Small intestine (tissue), 16 donors: ENCODE results near the gene ASCC3. TPM values are rescaled to one million over a fixed set of nuclear protein-coding genes. Genes with fewer than 3 reads are reported as not detected.

Experiments
- DNase-seq, 2 donors: peaks; one replicate each; pipeline versions ENCODE4 v3.0.0 to v3.0.0-alpha.2; 2013
- FAIRE-seq: peaks from 2 replicates; lab custom pipeline; 2012; peaks lifted over from hg19 to GRCh38; lab: Jason Lieb, UNC
- H3K27ac ChIP-seq, 3 donors: one replicate each; pipeline ENCODE4 v1.5.1; 2013; ENCODE audit warnings: low read length in 2 of 3, mild to moderate bottlenecking in 2 of 3, control low read depth in 1 of 3, inconsistent platforms in 1 of 3, low read depth in 1 of 3, moderate library complexity in 1 of 3
- H3K27me3 ChIP-seq, 3 donors: one replicate each; pipeline ENCODE4 v1.6.1; 2013; ENCODE audit warnings: low read length in 3 of 3, inconsistent platforms in 1 of 3; ENCODE audit not compliant: control insufficient read depth in 3 of 3, insufficient read depth in 3 of 3
- H3K36me3 ChIP-seq, 3 donors: one replicate each; pipeline ENCODE4 v1.6.1; 2013; ENCODE audit warnings: low read length in 3 of 3, inconsistent platforms in 1 of 3, low read depth in 1 of 3, mild to moderate bottlenecking in 1 of 3, moderate library complexity in 1 of 3; ENCODE audit not compliant: control insufficient read depth in 3 of 3, insufficient read depth in 2 of 3
- H3K4me1 ChIP-seq, 3 donors: one replicate each; pipeline ENCODE4 v1.6.1; 2013; ENCODE audit warnings: low read length in 2 of 3, inconsistent platforms in 1 of 3, low read depth in 1 of 3, mild to moderate bottlenecking in 1 of 3, moderate library complexity in 1 of 3; ENCODE audit not compliant: control insufficient read depth in 3 of 3, insufficient read depth in 2 of 3
- H3K4me3 ChIP-seq, 3 donors: one replicate each; pipeline ENCODE4 v1.5.1; 2013; ENCODE audit warnings: low read length in 3 of 3, control low read depth in 1 of 3, inconsistent platforms in 1 of 3, low read depth in 1 of 3, mild to moderate bottlenecking in 1 of 3, moderate library complexity in 1 of 3
- H3K9me3 ChIP-seq, 2 donors: one replicate each; pipeline ENCODE4 v1.6.1; 2013; ENCODE audit warnings: low read depth in 1 of 2, low read length in 1 of 2; ENCODE audit not compliant: control insufficient read depth in 2 of 2, insufficient read depth in 1 of 2
- WGBS, 3 donors: extraction: QIAGEN DNeasy Blood & Tissue Kit; methylation state at CpG; one replicate each; pipeline ENCODE4 v1.1.7; 2013; 5-methylcytosine and 5-hydroxymethylcytosine counted together
- long read RNA-seq, 10 donors: transcript quantifications; one replicate each; lab custom pipeline, GENCODE V29; 2026
- polyA plus RNA-seq, 4 donors: library from polyadenylated mRNA; stranded (reverse) in 3 of 4; unstranded in 1 of 4; fragments of 200-250 nt in 3 of 4; fragments of 120-200 nt in 1 of 4; gene quantifications; one replicate each; pipeline versions ENCODE4 v1.2.1 to v1.2.3, GENCODE V29; 2013
- donor health status: healthy with polysubstance abuse.
- donor health status: control.
- donor health status: control.
- donor health status: Bipolar disorder and iron deficiency.
- donor health status: healthy.

ASCC3 gene, protein sequence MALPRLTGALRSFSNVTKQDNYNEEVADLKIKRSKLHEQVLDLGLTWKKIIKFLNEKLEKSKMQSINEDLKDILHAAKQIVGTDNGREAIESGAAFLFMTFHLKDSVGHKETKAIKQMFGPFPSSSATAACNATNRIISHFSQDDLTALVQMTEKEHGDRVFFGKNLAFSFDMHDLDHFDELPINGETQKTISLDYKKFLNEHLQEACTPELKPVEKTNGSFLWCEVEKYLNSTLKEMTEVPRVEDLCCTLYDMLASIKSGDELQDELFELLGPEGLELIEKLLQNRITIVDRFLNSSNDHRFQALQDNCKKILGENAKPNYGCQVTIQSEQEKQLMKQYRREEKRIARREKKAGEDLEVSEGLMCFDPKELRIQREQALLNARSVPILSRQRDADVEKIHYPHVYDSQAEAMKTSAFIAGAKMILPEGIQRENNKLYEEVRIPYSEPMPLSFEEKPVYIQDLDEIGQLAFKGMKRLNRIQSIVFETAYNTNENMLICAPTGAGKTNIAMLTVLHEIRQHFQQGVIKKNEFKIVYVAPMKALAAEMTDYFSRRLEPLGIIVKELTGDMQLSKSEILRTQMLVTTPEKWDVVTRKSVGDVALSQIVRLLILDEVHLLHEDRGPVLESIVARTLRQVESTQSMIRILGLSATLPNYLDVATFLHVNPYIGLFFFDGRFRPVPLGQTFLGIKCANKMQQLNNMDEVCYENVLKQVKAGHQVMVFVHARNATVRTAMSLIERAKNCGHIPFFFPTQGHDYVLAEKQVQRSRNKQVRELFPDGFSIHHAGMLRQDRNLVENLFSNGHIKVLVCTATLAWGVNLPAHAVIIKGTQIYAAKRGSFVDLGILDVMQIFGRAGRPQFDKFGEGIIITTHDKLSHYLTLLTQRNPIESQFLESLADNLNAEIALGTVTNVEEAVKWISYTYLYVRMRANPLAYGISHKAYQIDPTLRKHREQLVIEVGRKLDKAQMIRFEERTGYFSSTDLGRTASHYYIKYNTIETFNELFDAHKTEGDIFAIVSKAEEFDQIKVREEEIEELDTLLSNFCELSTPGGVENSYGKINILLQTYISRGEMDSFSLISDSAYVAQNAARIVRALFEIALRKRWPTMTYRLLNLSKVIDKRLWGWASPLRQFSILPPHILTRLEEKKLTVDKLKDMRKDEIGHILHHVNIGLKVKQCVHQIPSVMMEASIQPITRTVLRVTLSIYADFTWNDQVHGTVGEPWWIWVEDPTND (N-terminal part only)
- polyA plus RNA-seq = 10 to 100 TPM in 2 of 4 donors, 1 to 10 TPM in 2; 6.8 to 29.0 (median 13.6) TPM
- long read RNA-seq, donor 1, partial matches to known transcripts = 6 of 9 reads
- long read RNA-seq, donor 1, other reads (novel, unspliced or antisense) = 0 of 9 reads
- long read RNA-seq, donor 2, partial matches to known transcripts = 0 of 2 reads
- long read RNA-seq, donor 2, other reads (novel, unspliced or antisense) = 0 of 2 reads
- long read RNA-seq, donor 3 = 0 reads
- long read RNA-seq, donor 4 = 0 reads
- long read RNA-seq, donor 5, partial matches to known transcripts = 0 of 2 reads
- long read RNA-seq, donor 5, other reads (novel, unspliced or antisense) = 0 of 2 reads
- long read RNA-seq, donor 6, full-length matches to known transcripts = 3 of 3 reads
- long read RNA-seq, donor 6, partial matches to known transcripts = 0 of 3 reads
- long read RNA-seq, donor 6, other reads (novel, unspliced or antisense) = 0 of 3 reads
- long read RNA-seq, donor 7, partial matches to known transcripts = 0 of 1 reads
- long read RNA-seq, donor 7, other reads (novel, unspliced or antisense) = 0 of 1 reads
- long read RNA-seq, donor 8 = 0 reads
- long read RNA-seq, donor 9 = 0 reads
- long read RNA-seq, donor 10, partial matches to known transcripts = 0 of 4 reads
- long read RNA-seq, donor 10, other reads (novel, unspliced or antisense) = 0 of 4 reads

DNA sequence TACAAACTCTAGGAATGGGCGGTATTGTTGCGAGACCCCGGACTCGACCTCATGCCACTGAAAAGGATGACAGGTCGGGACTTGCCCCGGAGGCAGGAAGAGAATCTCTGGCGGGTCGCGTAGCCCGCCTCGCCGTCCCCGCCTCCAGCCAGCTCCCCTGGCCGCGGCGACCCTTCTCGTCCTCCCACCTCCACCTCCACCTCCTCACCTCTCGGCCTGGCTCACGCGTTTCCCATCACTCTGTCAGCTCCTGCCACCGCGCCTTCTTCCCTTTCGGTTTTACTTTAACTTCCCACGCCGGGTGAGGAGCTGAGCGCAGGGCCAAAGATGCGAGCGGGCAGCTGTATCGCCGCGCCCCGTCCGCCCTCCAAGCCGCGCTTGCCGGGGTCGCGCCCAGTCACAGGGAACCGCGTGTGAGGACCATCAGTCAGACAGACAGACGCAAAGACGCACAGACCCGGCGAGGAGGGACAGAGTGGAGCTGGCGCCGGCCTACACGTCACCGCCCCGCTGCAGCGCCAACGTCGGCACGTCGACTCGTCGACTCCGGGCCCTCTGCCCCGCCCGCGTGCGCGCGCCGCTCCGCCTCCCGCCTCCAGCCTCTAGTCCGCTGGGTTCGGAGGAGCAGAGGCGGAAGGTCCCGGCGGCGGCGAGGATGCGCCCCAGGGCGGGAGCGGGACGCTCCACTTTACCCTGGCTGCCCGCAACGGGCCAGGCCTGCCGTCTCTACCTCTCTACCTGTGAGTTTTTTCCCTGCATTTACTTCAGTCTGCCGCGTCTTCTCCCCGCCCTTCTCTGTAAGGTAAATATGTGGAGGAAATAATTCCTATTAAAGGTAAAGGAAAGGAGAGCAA, at the start of gene ASCC3:
Gene ASCC3, minus strand, starts transcription at position 477 of the 854 bp plus-strand sequence. CDS start 13,332 bp downstream, outside the sequence.
- H3K4me3 ChIP-seq = peak within 1 kb of the TSS; percentile 83 to 96 (median 87)
- H3K4me1 ChIP-seq = peaks cover 5% of the 10 kb centered on the region in 3 donors
- H3K27me3 ChIP-seq = no peaks in the 10 kb centered on the region
- no peaks in the 10 kb centered on the region for H3K36me3 ChIP-seq
- DNase-seq = peak; percentile 93 to 98
- 0% methylated on average over 76 to 83 of the region's 83 CpGs for WGBS, 3 donors
- H3K9me3 ChIP-seq = no peaks in the 10 kb centered on the region
- no peak for FAIRE-seq
- peak within 1 kb of the TSS; percentile 90 to 100 (median 98) for H3K27ac ChIP-seq

DNA sequence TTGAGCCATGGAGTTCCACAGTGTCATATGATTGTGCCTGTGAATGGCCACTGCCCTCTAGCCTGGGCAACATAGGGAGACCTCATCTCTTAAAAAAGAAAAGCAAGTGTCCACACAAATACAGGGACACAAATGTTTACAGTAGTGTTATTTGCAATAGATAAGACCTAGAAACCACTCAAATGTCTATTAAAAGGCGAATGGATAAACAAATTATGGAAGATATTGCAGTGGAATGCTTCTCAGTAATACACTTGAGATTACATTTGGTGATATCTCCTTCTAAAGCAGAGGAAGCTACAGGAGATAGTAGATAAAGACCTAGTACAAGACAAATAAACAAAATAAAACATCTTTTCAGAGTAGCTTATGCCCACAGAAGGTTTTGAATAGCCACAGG, 44.6 kb upstream of the ASCC3 start:
- H3K36me3 ChIP-seq = no peaks in the 10 kb centered on the region
- DNase-seq = no peak
- no peaks in the 10 kb centered on the region for H3K27me3 ChIP-seq
- 61 to 73% (median 71%) methylated on average over 1 of the region's 1 CpG for WGBS, 3 donors
- no peak overlapping the region for H3K4me3 ChIP-seq
- H3K4me1 ChIP-seq = no peaks in the 10 kb centered on the region
- H3K9me3 ChIP-seq = no peaks in the 10 kb centered on the region
- H3K27ac ChIP-seq = no peak overlapping the region
- FAIRE-seq = no peak

DNA sequence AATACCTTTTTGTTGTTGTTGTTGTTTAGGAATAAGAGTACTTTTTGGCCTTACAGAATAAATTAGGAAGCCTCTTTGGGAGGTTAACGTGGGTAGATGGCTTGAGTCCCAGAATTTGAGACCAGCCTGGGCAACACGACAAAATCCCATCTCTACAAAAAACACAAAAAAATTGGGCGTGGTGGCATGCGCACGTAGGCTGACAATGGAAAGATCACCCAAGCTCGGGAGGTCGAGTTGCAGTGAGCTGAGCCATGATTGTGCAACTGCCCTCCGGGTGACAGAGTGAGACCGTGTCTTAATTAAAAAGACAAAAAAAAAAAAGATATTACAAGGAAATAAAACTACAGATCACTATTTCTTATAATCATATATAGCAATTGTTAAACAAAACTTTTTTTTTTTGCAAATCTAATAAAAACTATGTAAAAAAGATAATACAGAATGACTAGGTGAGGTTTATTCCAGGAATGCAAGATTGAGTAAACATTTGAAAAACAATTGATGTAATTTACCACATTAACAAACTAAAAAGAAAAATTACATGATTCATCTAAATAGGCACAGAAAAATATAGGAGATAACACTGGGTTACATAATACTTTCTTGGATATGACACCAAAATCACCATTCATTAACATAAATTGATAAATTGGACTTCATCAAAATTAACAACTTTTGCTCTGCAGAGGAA, 43.6 kb upstream of the ASCC3 start:
- no peak for FAIRE-seq

DNA sequence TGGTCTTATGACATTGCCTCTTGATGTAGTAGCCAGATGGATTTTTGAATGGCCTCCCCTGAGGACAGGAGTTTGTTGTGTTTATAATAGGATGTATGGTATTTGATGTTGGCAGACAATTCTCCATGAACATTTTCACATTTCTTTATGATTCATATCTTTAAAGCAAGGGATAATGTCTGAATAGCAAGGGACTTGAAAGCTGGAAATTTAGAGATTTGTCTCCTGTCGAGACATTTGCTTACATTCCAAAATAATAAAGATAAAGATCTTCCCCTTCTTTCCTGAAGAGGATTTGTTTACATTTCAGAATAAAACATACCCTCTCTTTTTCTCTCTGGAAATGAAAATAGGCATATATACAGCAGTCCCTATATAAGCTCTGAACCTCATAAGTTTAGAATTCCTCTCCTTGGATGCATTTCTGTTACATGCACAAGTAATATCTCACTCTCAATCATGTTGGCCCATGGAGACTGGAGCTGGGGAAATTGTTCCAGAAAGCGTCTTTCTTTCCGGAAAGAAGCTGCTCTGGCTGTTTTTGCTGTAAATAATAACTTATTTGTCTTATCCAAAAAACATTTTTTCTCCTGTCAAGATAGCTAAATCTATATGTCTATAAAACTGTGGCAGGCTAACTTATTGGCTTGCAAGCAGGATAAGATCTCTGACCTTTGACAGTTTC, 42.5 kb upstream of the ASCC3 start:
- WGBS, 3 donors = 58 to 78% (median 77%) methylated on average over 3 of the region's 3 CpGs
- Histone ChIP-seq H3K4me1 (peaks cover 0 to 4% (median 0%) of the 10 kb centered on the region in 3 donors), H3K9me3 (no peaks in the 10 kb centered on the region), H3K27ac (no peak overlapping the region), H3K4me3 (no peak overlapping the region), H3K36me3 (no peaks in the 10 kb centered on the region), H3K27me3 (no peaks in the 10 kb centered on the region)
- no peak for FAIRE-seq
- DNase-seq = no peak

More for the DNA sequence above, 43.6 kb upstream of the ASCC3 start:
- Histone ChIP-seq H3K36me3 (no peaks in the 10 kb centered on the region), H3K27ac (no peak overlapping the region), H3K4me1 (peaks cover 0 to 2% (median 0%) of the 10 kb centered on the region in 3 donors), H3K27me3 (no peaks in the 10 kb centered on the region), H3K4me3 (no peak overlapping the region), H3K9me3 (no peaks in the 10 kb centered on the region)
- DNase-seq = no peak
- WGBS, 3 donors = 83 to 87% (median 86%) methylated on average over 9 of the region's 9 CpGs

DNA sequence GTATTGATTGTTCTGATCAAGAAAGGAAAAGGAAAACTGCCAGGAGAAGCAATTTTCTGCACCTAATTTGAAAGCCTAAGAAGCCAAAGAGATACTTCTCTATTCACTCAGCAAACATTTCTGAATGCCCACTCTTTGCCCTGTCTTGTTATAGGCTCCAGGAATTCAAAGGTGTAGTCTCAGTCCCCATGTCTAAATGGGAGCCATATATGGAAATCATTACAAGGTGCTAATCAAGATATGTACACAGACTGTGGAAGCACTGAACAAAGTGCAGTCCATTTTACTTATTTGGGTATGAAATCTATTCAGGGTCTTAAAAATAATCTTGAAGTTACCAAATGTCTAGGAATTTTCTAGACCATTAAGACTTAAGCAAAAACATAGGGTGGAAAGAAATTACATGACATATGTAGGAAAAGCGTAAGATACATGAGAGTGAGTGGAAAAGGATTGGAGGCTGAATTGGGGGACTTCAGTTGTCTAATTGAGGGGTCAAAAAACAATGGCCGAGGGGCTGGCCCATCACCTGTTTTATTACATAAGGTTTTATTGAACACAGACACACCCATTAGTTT, 39.0 kb upstream of the ASCC3 start:
- FAIRE-seq (no peak), DNase-seq (peak in 1 of 2 donors; percentile 63)
- WGBS, 3 donors = 60 to 76% (median 67%) methylated on average over 2 of the region's 2 CpGs
- Histone ChIP-seq H3K9me3 (no peaks in the 10 kb centered on the region), H3K4me3 (no peak overlapping the region), H3K27me3 (no peaks in the 10 kb centered on the region), H3K36me3 (no peaks in the 10 kb centered on the region), H3K27ac (peak overlapping the region in 1 of 3 donors; percentile 32), H3K4me1 (peaks cover 0 to 6% (median 0%) of the 10 kb centered on the region in 3 donors)

DNA sequence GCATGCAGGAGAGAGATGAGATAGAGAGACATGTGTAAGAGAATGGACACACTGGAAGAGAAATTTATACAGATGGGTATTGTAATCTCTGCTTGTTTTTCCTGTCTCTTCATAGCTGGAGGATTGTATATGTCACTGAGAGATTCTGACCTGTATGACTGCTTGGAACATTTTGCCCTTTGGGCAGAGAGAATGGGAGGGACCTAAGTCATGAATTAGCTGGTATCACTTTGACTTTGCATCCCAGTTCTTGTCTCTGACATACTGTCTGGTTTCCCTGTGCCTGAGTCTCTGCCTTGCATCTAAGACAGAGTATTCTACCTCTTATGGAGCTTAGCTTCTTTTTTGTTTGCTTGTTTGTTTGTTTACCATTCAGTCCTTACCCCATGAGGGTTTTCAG, 37.0 kb upstream of the ASCC3 start:
- no peak for FAIRE-seq
- no peaks in the 10 kb centered on the region for H3K36me3 ChIP-seq
- no peaks in the 10 kb centered on the region for H3K27me3 ChIP-seq
- no peaks in the 10 kb centered on the region for H3K9me3 ChIP-seq
- H3K4me3 ChIP-seq = no peak overlapping the region
- H3K4me1 ChIP-seq = peaks cover 0 to 6% (median 0%) of the 10 kb centered on the region in 3 donors
- H3K27ac ChIP-seq = no peak overlapping the region
- peak in 1 of 2 donors; percentile 15 for DNase-seq
